ENCODE data around the gene MRGPRD.

GRCh38 chr11:68976563-68976962 lies 4.2 kb downstream of the MRGPRD start:
- TF ChIP-seq REST (IDR thresholded peaks at IDR 0.05; ENCODE audit: unreplicated experiment): no peak
- no peak for TF ChIP-seq CTCF (conservative IDR thresholded peaks at IDR 0.05; ENCODE audit: low read depth in 2 of 2)
- TF ChIP-seq EZH2 (IDR thresholded peaks at IDR 0.05; ENCODE audit: low read depth, unreplicated experiment): no peak
- TF ChIP-seq ZNF114 (CRISPR knock-in tag; IDR thresholded peaks at IDR 0.05): no peak
- no peak for TF ChIP-seq ETS1 (IDR thresholded peaks at IDR 0.05)
- TF ChIP-seq ZNF462 (CRISPR knock-in tag; IDR thresholded peaks at IDR 0.05): no peak
- TF ChIP-seq POLR2AphosphoS5 (IDR thresholded peaks at IDR 0.05; ENCODE audit: low read depth): no peak
- no peak for TF ChIP-seq EZH2phosphoT487 (IDR thresholded peaks at IDR 0.05; ENCODE audit: unreplicated experiment)
- TF ChIP-seq JUNB (IDR thresholded peaks at IDR 0.05; ENCODE audit: unreplicated experiment): no peak
- TF ChIP-seq CREB1 (CRISPR knock-in tag; IDR thresholded peaks at IDR 0.05; ENCODE audit: low read depth): no peak
- TF ChIP-seq NANOG (IDR thresholded peaks at IDR 0.05; ENCODE audit: borderline replicate concordance): no peak

Measured in GM23338 (cell line).